ENCODE measurements around the gene GCSAML. TPM values are rescaled to one million over a fixed set of nuclear protein-coding genes. Genes with fewer than 3 reads are reported as not detected.

GCSAML gene
- total and polyA plus RNA-seq, 3 experiments from 2014 or later, result 0.11 to 0.20 TPM; not detected in 1

DNA sequence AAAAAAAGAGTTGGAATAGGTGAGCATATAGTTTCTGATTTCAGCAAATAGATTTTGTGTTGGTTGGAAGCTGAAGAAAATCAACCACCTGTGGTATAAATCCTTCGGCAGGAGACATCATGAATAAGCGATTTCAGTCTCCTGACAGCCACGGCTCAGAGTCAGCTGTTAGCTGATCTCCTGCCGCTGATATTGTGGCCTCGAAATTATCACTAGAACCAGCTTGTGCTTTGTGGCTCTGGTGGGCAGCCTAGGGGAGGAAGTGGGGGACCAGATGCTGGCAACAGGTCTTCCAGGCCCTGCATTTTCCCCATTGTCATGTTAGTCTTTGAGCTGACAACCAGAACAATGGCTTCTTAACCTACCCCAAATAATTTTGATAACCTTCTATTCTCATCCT, 842 bp upstream of the GCSAML start:
- Mint-ChIP-seq H3K4me3 (no peak overlapping the region), H3K27me3 (peaks cover 18 to 22% of the 10 kb centered on the region in 2 donors), H3K36me3 (no peaks in the 10 kb centered on the region), H3K27ac (no peak overlapping the region), H3K9me3 (peaks cover 0 to 2% (median 0%) of the 10 kb centered on the region in 5 donors), H3K4me1 (peaks cover 9 to 12% (median 10%) of the 10 kb centered on the region in 3 donors)
- Histone ChIP-seq H3K36me3 (ENCODE audit: insufficient read depth, low read length) (no peaks in the 10 kb centered on the region), H3K9me3 (ENCODE audit: low read length) (no peaks in the 10 kb centered on the region), H3K4me1 (ENCODE audit: insufficient read depth, low read length) (no peaks in the 10 kb centered on the region), H3K27ac (ENCODE audit: low read depth, low read length) (no peak overlapping the region), H3K4me3 (ENCODE audit: low read length) (no peak overlapping the region), H3K27me3 (ENCODE audit: insufficient read depth, low read length, poor library complexity, severe bottlenecking) (no peaks in the 10 kb centered on the region)
- ChIA-PET POLR2A (no interaction called here), CTCF (interaction anchor here (0.6 kb wide), 1 partner anchor 16 kb away, joined by 3 read pairs; no protein-coding TSS in a partner anchor)
- DNase-seq, result no peak

DNA sequence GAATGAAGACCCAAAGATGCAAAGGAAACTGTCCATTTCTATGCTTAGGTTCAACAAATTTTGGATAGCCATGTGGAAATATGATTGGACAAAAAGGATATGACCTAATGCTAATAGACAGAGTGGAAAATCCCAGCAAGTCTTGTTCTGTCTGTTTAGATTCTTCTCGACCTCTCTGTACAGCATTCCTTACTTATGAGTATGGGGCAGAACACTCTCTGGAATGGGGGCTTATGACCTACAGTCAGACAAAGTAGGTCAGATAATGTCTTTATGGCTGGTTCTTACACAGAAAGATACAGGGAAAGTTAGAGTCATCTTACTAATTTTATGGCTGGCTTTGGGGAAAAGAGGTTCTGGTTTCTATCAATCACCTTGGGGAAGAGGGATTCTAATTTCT, 2.8 kb downstream of the GCSAML start:
- no peaks in the 10 kb centered on the region for H3K36me3 ChIP-seq (ENCODE audit: insufficient read depth, low read length)
- peaks cover 15% of the 10 kb centered on the region in 2 donors for H3K27me3 Mint-ChIP-seq
- no peaks in the 10 kb centered on the region for H3K4me1 ChIP-seq (ENCODE audit: insufficient read depth, low read length)
- no peak overlapping the region for H3K27ac ChIP-seq (ENCODE audit: low read depth, low read length)
- H3K4me3 Mint-ChIP-seq, result no peak overlapping the region
- no peak for DNase-seq
- peaks cover 9 to 12% (median 10%) of the 10 kb centered on the region in 3 donors for H3K4me1 Mint-ChIP-seq
- no peaks in the 10 kb centered on the region for H3K36me3 Mint-ChIP-seq
- no peaks in the 10 kb centered on the region for H3K27me3 ChIP-seq (ENCODE audit: insufficient read depth, low read length, poor library complexity, severe bottlenecking)
- no peaks in the 10 kb centered on the region for H3K9me3 ChIP-seq (ENCODE audit: low read length)
- peaks cover 0 to 2% (median 0%) of the 10 kb centered on the region in 5 donors for H3K9me3 Mint-ChIP-seq
- H3K27ac Mint-ChIP-seq, result no peak overlapping the region
- CTCF ChIA-PET, result no interaction called here
- POLR2A ChIA-PET, result no interaction called here
- no peak overlapping the region for H3K4me3 ChIP-seq (ENCODE audit: low read length)

DNA sequence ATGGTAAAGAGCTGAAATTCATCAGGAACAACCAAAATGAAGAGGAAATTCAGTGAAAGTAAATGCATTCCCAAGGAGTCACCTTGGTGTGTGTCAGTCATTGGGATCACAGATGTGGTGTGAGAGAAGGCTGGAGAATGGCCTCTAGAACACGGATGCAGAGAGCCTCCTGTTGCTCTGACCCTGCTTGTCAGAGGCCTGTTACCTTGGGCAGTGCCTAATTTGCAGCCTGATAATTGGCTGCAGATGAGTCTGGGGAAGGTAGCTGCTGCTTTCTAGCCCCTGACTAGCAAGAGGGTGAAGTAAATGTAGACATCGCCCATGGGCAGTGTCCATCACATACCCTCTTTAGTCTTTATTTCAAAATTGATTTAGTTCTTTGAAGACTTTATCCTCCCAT, 3.3 kb downstream of the GCSAML start:
- ChIA-PET CTCF (no interaction called here), POLR2A (no interaction called here)
- no peak for DNase-seq
- H3K27me3 Mint-ChIP-seq, result peaks cover 15% of the 10 kb centered on the region in 2 donors
- H3K27ac Mint-ChIP-seq, result no peak overlapping the region
- H3K27me3 ChIP-seq (ENCODE audit: insufficient read depth, low read length, poor library complexity, severe bottlenecking), result no peaks in the 10 kb centered on the region
- peaks cover 0 to 2% (median 0%) of the 10 kb centered on the region in 5 donors for H3K9me3 Mint-ChIP-seq
- H3K4me1 Mint-ChIP-seq, result peaks cover 9 to 12% (median 10%) of the 10 kb centered on the region in 3 donors
- H3K36me3 Mint-ChIP-seq, result no peaks in the 10 kb centered on the region
- no peak overlapping the region for H3K27ac ChIP-seq (ENCODE audit: low read depth, low read length)
- no peak overlapping the region for H3K4me3 Mint-ChIP-seq
- no peaks in the 10 kb centered on the region for H3K9me3 ChIP-seq (ENCODE audit: low read length)
- no peaks in the 10 kb centered on the region for H3K36me3 ChIP-seq (ENCODE audit: insufficient read depth, low read length)
- H3K4me1 ChIP-seq (ENCODE audit: insufficient read depth, low read length), result no peaks in the 10 kb centered on the region
- no peak overlapping the region for H3K4me3 ChIP-seq (ENCODE audit: low read length)

DNA sequence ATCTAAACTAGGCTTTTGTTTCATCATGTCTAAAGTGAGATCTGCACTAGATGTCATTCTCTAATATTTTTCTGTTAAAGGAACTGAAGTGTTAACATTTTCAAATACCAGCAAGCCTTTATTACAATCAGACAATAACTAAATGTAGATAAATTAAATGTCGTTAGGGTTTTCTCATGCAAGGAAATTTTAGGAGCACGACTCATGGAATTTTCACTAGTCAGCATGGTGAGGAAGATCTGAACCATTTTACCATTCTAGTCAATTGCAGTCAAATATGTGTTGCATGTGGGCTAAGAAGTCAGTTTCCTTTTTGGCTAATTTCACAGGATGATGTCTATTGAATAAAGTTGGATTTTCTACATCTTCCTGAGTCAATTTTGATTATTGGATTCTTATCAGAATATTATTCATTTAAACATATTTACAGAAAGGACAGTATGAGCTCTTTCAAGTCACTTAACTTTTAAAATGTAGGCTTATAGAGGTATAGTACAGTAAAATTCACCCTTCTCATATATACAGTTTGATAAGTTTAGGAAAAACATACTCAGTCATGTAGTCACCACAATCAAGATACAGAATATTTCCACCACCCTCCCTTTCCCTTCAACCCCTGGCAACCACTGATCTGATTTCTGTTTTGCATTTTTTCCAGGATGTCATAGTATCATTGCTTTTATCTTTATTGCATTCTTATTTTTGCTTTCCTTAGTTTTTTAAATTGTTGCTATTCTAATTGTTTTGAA, 9.2 kb downstream of the GCSAML start:
- H3K27me3 Mint-ChIP-seq, result peaks cover 5 to 6% of the 10 kb centered on the region in 2 donors
- no peaks in the 10 kb centered on the region for H3K4me1 Mint-ChIP-seq
- no peaks in the 10 kb centered on the region for H3K4me1 ChIP-seq (ENCODE audit: insufficient read depth, low read length)
- no peak overlapping the region for H3K4me3 ChIP-seq (ENCODE audit: low read length)
- no peak for DNase-seq
- H3K36me3 Mint-ChIP-seq, result no peaks in the 10 kb centered on the region
- H3K4me3 Mint-ChIP-seq, result no peak overlapping the region
- H3K9me3 Mint-ChIP-seq, result no peaks in the 10 kb centered on the region
- no peak overlapping the region for H3K27ac Mint-ChIP-seq
- CTCF ChIA-PET, result no interaction called here
- H3K36me3 ChIP-seq (ENCODE audit: insufficient read depth, low read length), result no peaks in the 10 kb centered on the region
- no peak overlapping the region for H3K27ac ChIP-seq (ENCODE audit: low read depth, low read length)
- H3K9me3 ChIP-seq (ENCODE audit: low read length), result no peaks in the 10 kb centered on the region
- no peaks in the 10 kb centered on the region for H3K27me3 ChIP-seq (ENCODE audit: insufficient read depth, low read length, poor library complexity, severe bottlenecking)
- POLR2A ChIA-PET, result no interaction called here

DNA sequence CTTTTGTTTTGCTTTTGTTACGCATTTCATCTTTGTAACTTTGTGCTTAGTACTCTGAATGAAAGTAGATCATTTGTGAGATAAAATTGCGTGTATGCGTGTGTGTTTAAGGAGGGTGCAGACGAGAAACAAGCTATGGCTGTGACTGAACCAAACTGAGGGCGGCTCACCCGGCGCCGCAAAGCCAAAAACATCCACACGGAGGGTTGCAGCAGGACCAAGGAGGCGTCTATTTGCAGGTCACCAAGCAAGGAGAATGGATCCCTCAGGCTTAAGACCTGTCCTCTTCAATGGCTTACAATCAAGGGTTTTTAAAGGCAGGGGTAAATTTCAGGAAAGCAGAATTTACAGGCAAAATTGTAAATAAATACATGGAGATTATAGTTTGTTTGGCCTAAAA, 12.8 kb downstream of the GCSAML start:
- Mint-ChIP-seq H3K9me3 (no peaks in the 10 kb centered on the region), H3K27me3 (peaks cover 5 to 6% of the 10 kb centered on the region in 2 donors), H3K4me3 (no peak overlapping the region), H3K36me3 (no peaks in the 10 kb centered on the region), H3K27ac (no peak overlapping the region), H3K4me1 (no peaks in the 10 kb centered on the region)
- ChIA-PET POLR2A (interaction anchor here (0.6 kb wide), 1 partner anchor 23 kb away, joined by 3 read pairs; no protein-coding TSS in a partner anchor), CTCF (no interaction called here)
- Histone ChIP-seq H3K4me3 (ENCODE audit: low read length) (no peak overlapping the region), H3K9me3 (ENCODE audit: low read length) (no peaks in the 10 kb centered on the region), H3K36me3 (ENCODE audit: insufficient read depth, low read length) (no peaks in the 10 kb centered on the region), H3K27me3 (ENCODE audit: insufficient read depth, low read length, poor library complexity, severe bottlenecking) (no peaks in the 10 kb centered on the region), H3K4me1 (ENCODE audit: insufficient read depth, low read length) (no peaks in the 10 kb centered on the region), H3K27ac (ENCODE audit: low read depth, low read length) (no peak overlapping the region)
- no peak for DNase-seq

DNA sequence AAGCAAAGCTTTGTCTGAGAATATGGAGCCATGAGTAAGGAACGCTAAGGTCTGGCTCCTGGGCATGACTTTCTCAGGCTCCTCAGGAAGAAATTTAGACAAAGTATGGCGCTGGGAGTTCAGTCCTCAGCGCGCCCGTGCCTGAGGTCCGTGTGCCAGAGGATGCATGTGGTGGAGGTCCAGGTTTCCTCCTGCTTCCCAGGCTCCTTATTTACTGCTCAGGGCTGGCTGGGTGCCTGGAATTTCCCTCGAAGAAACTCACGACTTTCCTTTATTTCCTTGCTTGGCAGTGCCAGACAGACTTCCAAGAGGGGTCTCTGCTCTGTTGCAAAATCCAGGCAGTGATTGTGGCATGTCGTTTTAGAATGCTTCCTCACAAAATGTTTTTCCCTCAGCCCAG, 13.3 kb downstream of the GCSAML start:
- no peak overlapping the region for H3K27ac Mint-ChIP-seq
- POLR2A ChIA-PET, result no interaction called here
- no peak overlapping the region for H3K4me3 Mint-ChIP-seq

DNA sequence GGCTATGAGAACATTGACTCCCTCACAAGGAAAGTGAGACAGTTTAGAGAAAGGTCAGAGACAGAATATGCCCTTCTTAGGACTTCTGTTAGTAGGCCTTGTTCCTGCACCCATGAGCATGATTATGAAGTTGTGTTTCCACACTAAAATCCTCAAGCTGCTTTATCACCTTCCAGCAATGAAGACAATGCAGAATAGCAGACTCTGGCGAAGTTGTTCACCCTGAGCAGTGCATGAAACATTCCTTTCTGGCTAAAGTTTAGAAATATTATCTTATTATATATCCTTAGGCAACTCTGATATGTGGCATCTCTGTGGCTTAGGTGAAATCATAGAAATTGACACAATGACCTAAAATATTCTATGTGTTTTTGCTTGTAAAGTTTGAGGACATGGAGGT, 25.3 kb downstream of the GCSAML start:
- POLR2A ChIA-PET, result no interaction called here
- H3K27ac ChIP-seq (ENCODE audit: low read depth, low read length), result no peak overlapping the region

More for the DNA sequence above, 13.3 kb downstream of the GCSAML start:
- H3K9me3 Mint-ChIP-seq, result no peaks in the 10 kb centered on the region
- Histone ChIP-seq H3K27ac (ENCODE audit: low read depth, low read length) (no peak overlapping the region), H3K27me3 (ENCODE audit: insufficient read depth, low read length, poor library complexity, severe bottlenecking) (no peaks in the 10 kb centered on the region), H3K4me1 (ENCODE audit: insufficient read depth, low read length) (no peaks in the 10 kb centered on the region), H3K4me3 (ENCODE audit: low read length) (no peak overlapping the region), H3K36me3 (ENCODE audit: insufficient read depth, low read length) (no peaks in the 10 kb centered on the region), H3K9me3 (ENCODE audit: low read length) (no peaks in the 10 kb centered on the region)
- DNase-seq, result no peak
- CTCF ChIA-PET, result no interaction called here
- no peaks in the 10 kb centered on the region for H3K36me3 Mint-ChIP-seq
- no peaks in the 10 kb centered on the region for H3K4me1 Mint-ChIP-seq
- H3K27me3 Mint-ChIP-seq, result peaks cover 5 to 6% of the 10 kb centered on the region in 2 donors

DNA sequence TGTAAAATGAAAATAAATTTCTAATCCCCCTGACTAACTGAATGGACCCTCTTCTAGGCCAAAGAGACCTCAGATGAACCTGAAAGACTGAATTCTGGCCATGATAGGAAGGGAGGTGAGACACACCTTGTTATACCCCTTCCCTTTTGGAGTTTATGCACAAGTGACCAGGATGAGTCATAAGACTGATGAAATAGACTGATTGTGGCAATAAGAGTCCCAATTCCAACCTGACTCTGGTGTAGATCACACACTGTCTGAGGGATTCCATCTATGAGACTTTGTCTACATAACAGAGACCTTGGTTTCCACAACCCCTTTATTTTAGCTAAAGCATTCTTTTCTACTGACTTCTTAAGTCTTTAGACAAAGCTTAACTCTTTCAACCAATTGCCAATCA, 25.7 kb downstream of the GCSAML start:
- no peaks in the 10 kb centered on the region for H3K36me3 ChIP-seq (ENCODE audit: insufficient read depth, low read length)
- Mint-ChIP-seq H3K9me3 (peaks cover 0 to 6% (median 2%) of the 10 kb centered on the region in 5 donors), H3K4me3 (no peak overlapping the region), H3K4me1 (no peaks in the 10 kb centered on the region), H3K36me3 (no peaks in the 10 kb centered on the region), H3K27ac (no peak overlapping the region), H3K27me3 (peaks cover 2 to 34% of the 10 kb centered on the region in 2 donors)
- no peaks in the 10 kb centered on the region for H3K4me1 ChIP-seq (ENCODE audit: insufficient read depth, low read length)
- CTCF ChIA-PET, result no interaction called here
- no peak overlapping the region for H3K4me3 ChIP-seq (ENCODE audit: low read length)
- no peaks in the 10 kb centered on the region for H3K9me3 ChIP-seq (ENCODE audit: low read length)
- H3K27ac ChIP-seq (ENCODE audit: low read depth, low read length), result no peak overlapping the region
- H3K27me3 ChIP-seq (ENCODE audit: insufficient read depth, low read length, poor library complexity, severe bottlenecking), result no peaks in the 10 kb centered on the region
- DNase-seq, result no peak
- POLR2A ChIA-PET, result no interaction called here

More for the DNA sequence above, 25.3 kb downstream of the GCSAML start:
- no peak for DNase-seq
- no peaks in the 10 kb centered on the region for H3K4me1 ChIP-seq (ENCODE audit: insufficient read depth, low read length)
- CTCF ChIA-PET, result no interaction called here
- Mint-ChIP-seq H3K27me3 (peaks cover 2 to 34% of the 10 kb centered on the region in 2 donors), H3K36me3 (no peaks in the 10 kb centered on the region), H3K9me3 (peaks cover 0 to 10% (median 2%) of the 10 kb centered on the region in 5 donors), H3K4me3 (no peak overlapping the region), H3K27ac (no peak overlapping the region), H3K4me1 (no peaks in the 10 kb centered on the region)
- no peak overlapping the region for H3K4me3 ChIP-seq (ENCODE audit: low read length)
- H3K27me3 ChIP-seq (ENCODE audit: insufficient read depth, low read length, poor library complexity, severe bottlenecking), result no peaks in the 10 kb centered on the region
- H3K36me3 ChIP-seq (ENCODE audit: insufficient read depth, low read length), result no peaks in the 10 kb centered on the region
- H3K9me3 ChIP-seq (ENCODE audit: low read length), result no peaks in the 10 kb centered on the region

Measured in CD8-positive, alpha-beta memory T cell (primary cell).